GM21381 (cell line): Measurements from ENCODE around the gene AP3D1.
A peak's percentile ranks its signal among the peaks of the same experiment; 100 is the strongest.
"Not testable (repeated sequence)": the region's sequence is repeated elsewhere in the genome, so short reads cannot be mapped to it uniquely, and the experiment has no call there.

Experiments
- ATAC-seq: cut with Tn5 transposase; IDR thresholded peaks from one replicate; pipeline ENCODE4 v1.9.1; 2021; ENCODE audit warnings: mild to moderate bottlenecking, moderate library complexity; ENCODE audit not compliant: unreplicated experiment

The AP3D1 gene

DNA sequence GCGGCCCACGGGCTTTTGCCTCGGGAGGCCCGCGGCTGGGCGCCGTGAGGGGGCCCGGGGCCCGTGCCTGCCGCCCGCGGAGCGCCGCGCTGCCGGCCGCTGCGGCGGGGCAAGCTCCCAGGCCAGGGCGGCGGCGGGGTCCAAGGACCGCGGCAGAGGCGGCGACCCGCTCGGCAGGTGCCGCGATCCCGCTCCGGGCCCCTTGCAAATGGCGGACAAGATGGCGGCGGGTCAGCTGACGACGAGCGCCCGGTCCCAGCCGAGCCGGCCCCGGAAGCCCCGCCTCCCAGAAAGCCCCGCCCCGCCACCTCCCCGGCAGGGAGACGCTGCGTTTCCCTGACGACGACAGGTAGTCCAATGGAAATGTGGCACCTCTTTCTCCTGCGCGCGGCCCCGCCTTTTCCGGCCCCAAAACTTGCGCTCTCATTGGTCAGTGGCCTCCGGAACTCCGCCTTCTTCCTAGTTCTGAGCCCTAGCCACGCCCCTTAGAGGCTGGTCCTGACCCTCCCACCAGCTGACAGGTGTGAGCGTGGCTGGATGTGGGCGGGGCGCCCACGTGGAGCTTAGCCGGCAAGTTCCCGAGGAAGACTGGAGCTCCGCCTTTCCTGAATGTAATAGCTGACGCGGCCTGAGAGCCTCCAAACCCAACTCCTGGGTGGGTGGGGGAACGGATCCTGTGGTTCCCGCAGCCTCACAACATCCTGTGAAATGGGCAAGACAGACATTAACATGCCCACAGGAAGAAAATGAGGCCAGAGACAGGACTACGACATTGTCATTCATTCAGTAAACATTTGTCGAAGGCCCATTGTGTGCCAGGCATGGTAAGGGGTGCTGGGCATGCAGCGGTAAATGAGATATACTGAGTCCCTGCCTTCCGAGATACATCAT lies at the start of gene AP3D1:
Gene AP3D1, minus strand, starts transcription at position 228 of the 891 bp plus-strand sequence. CDS start 232 bp downstream, outside the sequence.
- ATAC-seq: peak; percentile 89

DNA sequence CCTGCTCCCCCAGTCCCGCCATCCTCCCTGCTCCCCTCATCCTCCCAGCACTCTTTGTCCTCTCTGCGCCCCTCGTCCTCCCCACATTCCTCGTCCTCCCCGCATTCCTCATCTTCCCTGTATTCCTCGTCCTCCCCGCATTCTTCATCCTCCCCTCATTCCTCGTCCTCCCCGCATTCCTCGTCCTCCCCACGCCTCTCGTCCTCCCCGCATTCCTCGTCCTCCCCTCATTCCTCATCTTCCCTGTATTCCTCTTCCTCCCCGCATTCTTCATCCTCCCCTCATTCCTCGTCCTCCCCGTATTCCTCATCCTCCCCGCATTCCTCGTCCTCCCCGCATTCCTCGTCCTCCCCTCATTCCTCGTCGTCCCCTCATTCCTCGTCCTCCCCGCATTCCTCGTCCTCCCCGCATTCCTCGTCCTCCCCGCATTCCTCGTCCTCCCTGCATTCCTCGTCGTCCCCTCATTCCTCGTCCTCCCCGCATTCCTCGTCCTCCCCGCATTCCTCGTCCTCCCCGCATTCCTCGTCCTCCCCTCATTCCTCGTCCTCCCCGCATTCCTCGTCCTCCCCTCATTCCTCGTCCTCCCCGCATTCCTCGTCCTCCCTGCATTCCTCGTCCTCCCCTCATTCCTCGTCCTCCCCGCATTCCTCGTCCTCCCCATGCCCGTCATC lies 49.4 kb upstream of the AP3D1 start:
- not testable (repeated sequence) for ATAC-seq

DNA sequence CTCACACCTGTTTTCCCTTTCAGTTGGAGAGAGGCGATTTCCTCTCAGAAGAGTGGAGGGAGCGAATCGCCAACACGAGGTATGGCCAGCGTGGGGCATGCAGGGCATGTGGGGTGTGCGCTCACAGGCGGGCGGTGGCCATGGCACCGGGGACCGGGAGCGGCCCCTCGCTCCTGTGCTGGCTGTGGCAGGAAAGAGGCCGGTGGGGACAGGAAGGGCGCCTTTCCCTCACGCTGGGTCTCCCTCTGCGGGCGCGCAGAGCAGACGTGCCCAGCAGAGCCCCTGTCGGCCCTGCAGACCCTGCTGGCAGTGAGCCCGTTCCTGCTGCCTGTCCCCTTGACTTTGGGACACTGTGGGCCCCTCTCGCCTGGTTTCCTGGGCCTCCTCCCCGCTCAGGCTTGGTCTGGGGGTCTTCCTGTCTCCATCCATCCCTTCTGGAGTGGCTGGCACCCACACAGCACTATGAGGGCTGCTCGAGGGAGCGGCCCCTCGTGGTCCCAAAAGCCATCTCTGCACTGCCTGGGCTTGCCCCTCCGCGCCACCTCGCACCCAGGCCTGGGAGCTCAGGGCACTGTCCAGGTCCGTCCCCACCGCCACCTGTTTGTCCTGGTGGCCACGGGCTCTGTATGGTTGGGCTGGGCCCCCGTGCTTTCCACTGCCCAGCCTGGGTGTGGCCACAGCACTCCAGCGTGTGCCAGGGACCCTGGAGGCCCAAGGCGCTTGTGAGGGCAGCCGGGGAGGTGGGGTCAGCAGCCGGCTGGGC lies 48.7 kb upstream of the AP3D1 start:
- no peak for ATAC-seq

DNA sequence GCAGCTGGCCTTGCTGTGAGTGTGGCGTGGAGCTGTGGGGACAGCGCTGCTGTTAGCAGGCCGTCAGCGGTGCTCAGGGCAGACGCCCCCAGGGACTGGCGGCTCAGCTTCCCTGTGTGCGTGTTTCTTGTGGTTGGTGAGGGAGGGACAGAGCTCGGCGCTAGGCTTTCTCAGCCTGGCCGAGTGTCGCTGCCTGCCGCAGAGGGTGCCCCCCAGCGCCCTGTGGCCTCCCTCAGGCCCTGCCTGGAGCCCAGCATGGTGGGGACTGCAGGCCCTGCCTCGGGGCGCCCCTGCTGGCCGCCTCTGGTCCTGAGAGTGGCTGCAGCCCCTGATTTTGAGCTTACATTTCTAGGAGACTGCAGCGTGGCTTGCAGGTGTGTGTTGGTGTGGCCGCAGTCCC lies 47.8 kb upstream of the AP3D1 start:
- no peak for ATAC-seq

DNA sequence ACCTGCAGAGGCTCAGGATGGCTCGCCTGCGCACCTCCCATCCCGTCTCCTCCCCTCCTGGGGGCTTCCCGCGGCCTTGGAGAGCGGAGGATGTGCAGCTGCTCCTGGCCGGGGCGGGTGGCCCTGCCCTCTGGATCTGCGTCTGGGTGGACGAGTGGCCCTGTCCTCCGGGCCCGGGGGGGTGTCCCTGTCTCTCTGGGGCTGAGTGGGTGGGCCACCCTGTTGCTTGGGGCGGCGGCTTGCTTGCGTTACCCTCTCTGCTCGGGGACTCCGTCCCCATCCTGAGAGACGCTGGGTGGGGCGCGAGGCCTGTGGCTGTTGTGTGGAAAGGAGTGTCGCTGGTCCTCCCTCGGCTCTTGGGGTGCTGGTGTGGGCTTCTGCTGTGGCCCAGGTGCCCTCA lies 47.0 kb upstream of the AP3D1 start:
- no peak for ATAC-seq

DNA sequence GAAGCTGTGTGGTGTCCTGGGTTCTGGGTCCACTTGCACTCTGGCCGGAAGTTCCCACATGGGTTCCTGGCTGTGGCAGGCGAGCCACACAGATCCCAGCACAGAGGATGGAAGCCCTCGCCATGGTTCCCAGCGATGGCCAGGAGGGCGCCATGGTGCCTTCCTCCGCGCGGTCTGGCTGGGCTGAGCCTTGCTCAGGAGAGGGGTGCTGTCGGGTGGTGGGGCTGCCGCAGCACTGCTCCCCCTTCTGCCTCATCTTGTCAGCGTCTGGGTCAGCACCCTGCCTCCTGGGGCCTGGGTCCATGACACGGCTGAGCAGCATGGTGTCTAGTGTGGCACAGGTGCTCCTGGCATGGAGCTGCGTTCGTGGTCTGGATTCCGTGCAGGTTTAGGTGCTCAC lies 45.9 kb upstream of the AP3D1 start:
- ATAC-seq: no peak

DNA sequence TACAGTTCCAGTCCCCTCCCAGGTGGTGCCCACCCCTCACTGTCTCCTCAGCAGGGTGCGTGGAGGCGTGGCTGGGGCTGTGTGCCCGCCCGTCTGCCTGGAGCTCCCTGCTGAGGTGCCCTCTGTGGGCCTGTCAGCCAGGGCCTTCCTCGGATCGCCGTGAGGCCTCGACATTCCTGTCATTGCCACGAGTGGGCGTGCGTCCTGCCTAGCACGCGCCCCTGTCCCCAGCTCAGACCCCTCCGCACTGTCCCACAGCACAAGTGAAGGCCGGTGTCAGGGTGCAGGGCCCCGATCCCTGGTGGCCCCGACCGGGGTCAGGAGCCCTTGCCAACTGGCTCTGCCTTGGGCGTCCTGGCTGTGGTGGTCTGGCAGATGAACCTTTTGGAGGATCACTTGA lies 44.5 kb upstream of the AP3D1 start:
- no peak for ATAC-seq

DNA sequence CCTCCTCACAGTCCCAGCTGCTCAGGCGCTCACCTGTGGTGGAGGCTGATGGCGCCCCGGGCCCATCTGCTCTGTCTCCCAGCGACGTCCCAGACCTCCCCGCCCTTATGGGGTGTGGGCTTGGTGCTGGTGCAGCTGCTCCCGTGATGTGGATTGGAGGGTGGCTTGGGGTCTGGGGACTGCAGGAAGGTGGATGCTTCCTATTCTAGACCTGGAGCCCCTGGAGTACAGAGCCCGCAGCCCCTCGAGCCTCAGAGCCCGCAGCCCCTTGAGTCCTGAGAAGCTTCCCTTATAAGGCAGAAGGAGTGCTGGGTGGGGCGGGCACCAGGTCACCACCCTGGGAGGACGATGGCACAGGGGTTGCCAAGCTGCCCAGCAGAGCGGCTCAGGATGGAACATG lies 44.0 kb upstream of the AP3D1 start:
- no peak for ATAC-seq

DNA sequence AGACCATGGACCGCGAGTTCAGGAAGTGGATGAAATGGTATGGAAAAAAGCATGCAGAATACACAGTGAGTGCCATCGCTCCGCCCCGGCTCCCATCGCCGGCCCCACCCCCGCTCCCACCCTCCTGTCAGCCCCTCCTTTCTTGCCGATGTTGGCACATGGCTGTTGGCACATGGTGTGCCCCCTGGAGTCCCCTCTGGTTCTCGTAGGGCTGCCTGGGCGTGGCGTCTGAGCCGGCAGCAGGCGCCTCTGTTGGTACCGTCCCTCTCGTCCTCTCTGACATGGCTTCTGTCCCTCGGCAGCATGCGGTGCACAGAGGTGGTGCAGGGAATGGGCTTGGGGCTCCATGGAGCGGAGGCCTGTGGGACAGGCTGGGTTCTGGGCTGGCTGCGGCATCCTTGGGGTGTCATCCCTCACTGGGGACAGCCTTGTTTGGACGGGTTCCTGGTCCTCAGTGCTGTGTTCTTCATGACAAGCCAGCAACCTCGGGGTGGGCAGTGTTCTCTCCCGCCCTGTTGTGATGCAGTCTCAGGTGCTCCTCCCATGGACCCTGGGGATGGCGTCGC lies 43.2 kb upstream of the AP3D1 start:
- no peak for ATAC-seq

DNA sequence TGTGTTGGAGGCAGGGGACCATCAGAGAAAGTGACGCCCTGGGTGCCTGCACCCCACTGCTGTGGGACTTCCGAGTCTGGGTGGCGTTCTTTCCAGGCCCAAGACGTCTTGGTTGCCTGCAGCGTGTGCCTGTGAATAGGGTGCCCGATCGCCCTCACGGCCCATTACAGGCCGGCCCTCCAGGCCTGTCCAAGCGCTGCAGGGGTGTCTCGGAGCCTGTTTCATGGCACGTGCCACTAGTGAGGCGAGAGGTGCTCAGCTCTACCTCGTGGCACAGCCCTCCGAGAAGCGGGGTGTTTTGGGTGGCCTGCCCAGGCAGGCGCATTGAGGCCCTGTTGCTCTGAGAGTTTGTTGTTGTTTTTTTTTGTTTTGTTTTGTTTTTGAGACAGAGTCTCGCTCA lies 42.4 kb upstream of the AP3D1 start:
- ATAC-seq: no peak

DNA sequence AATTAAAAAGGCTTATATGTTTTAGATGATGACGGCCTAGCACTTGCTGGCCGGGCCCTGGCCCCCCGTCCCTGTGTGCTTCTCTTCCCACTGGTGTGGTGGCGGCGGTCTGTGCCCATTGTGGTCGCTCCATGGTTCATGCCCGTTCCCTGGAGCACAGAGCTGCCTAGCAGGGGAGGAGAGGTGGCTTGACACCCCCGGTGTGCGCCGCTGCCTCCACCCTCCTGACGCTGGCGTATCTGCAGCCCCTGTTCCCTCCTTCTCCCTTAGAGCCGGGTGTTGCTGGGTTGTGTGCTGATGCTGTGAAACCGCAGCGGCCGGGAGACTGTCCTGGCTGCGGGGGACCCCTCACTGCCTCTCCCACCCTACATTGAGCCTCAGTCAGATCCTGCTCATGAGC lies 41.5 kb upstream of the AP3D1 start:
- no peak for ATAC-seq

DNA sequence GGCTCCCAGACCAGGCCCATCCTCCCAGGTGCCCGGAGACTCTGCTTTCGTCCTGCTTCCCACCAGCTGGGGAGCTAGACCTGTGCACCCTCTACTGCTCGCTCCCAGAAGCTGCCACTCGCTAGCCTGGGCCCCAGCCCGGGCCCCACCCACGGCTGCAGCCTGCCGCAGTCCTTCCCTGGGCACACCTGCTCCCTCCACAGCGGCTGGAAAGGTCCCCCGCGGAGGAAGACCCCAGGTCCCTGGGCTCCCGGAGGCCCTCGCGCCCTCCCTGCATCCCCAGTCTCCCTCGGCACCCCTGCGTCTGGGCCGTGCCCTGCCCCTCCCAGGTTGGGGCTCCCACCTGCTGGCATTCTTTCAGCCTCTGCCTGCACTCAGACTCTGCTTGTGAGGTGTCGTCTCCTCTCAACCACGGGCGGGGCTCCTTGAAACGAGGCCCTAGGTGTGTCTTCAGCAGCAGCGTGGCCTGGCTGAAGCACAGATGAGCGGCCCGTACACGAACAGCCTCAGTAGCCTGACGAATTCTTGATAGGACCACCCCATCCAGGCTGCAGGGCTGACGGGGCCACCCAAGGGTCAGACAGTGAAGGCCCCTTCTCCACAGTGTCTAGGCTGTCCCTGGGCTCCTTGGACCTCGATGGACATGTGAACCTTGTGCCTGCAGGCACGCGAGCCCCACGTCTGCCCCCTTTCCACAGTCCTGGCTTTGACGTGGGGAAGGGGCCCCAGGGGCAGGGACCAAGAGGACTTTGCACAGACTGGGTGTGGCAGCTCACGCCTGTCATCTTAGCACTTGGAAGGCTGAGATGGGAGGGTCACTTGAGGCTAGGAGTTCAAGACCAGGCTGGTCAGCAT lies 40.3 kb upstream of the AP3D1 start:
- ATAC-seq: no peak

DNA sequence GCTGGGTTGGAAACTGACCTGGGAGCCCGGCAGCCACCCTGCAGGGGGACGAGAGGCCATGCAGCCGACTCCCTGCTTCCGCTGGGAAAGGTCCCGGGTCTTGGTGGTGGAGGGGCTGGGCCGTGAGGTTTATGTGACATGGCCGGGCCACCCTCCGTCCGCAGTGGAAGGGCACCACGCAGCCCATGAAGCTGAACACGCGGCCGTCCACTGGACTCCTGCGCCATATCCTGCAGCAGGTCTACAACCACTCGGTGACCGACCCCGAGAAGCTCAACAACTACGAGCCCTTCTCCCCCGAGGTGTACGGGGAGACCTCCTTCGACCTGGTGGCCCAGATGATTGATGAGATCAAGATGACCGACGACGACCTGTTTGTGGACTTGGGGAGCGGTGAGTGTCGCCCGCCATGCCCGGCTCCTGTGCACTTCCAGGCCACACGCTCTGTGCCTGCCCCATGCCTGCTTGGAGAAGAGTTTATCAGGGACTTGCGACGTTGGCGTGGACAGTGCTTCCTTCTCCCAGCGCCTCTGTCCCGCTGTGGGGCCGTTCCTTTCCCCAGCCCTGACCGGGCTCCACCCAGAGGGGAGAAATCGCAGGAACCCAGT lies 39.6 kb upstream of the AP3D1 start:
- no peak for ATAC-seq

DNA sequence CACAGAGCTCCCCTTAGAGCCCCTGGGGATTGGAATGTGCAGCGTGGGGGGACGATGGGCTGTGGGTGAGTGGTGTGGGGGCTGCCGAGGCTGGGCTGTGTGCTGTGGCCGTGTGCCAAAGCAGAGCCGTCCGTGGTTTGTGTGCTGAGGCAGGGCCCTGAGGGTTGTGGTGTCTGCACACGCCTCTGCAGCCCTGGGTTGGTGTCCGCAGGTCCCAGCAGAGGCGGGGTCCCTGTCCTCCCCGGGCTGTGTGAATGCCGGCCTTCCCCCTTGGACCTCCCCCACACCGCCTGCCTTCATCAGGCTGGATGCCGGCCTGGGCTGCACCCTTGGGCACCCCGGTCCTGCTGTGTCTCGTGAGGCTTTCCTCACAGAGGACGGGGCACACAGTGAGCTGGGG lies 38.5 kb upstream of the AP3D1 start:
- ATAC-seq: no peak

DNA sequence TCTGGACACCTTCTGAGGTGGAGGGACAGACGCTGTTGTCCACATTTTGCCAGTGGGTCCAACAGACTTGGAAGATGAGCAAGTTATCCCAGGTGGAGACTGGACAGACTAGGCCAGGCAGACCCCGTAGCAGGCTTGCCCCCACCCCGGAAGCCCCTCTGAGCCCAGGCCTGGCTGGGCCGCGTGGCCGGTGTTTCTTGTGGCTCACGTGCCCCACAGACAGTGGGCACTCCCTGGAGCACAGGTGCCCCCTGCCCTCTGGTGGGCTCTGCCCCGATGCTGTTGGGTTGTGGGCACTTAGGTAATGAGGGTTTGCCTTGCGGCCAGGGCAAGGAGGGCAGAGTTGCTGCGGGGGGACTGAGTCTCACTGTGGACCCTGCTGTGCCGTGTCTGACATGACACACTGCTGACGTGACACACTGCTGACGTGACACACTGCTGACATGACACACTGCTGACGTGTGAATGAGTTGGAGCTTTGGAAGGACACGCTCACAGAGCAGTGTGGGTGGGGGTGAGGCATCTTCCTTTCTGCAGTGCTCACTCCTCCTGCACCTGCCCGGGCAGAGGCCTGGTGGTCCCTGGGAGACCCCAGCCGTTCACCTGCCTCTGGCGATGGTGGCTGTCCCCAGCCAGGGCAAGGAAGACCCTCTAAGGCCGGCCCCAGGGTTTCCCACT lies 37.5 kb upstream of the AP3D1 start:
- no peak for ATAC-seq

DNA sequence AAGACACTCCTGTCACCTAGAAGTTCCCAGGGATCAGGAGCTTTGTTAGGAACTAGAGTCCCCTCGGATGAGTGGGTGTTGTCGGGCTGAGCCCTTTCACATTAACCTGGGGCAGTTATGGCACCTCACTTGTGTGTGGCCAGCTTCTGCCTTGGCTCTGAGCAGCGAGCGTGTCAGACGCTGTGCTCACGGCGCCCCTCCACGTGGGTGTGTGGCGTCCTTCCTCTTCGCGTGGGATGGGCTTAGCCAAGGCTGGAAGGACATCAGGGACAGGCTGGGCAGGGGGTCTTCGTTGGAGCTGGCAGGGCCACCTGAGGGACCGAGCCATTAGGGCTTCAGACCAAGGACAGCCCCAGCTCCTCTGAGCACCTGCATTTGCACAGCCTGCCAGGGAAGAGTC lies 35.8 kb upstream of the AP3D1 start:
- ATAC-seq: no peak

DNA sequence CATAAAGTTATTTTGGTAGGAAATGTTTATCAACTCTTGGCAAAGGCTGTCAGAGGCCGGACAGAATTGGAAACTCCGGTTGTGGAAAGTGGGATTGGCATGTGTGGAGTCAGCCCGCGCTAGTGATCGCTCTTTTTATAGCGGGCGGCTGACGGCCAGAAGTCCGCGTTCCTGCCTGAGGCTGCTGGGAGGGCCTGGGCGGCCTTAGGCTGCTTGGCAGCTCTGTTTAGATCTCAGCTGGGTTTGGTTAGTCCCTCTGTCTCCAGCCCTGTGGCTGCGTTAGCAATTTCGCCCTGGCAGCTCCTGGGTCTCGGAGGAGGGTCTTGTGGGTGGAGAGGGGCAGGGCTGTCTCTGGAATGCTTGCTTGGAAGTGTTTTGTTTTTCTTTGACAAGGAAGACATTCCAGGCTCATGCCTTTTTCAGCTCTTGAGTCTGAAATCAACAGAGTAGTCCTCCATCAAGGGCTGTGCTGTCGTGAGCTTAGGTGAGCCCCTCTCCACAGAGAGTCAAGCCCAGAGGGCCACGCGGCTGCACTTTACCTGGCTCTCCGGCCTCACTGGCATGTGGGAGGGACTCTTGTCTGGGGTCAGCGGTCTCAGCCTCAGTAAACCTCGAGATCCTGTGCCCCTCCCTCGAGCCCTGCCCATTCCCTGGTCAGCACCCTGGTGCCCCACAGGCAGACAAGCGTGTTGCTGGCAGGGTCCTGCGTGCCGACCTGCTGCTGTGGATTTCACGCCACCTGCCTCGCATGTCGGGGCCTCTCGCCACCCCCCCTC lies 34.9 kb upstream of the AP3D1 start:
- no peak for ATAC-seq

DNA sequence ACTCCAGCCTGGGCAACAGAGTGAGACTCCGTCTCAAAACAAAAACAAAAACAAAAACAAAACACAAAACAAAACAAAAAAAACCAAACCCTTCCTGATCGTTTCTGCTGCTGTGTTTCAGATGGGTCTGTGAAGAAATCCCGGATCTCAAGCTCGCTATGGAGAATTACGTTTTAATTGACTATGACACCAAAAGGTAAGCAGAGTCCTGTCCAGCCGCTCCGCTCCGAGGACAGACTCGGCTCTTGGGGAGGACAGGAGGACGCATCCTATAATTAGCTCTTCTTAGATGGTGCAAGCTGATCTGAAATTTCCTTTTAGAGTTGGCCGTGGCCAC lies 34.3 kb upstream of the AP3D1 start:
- no peak for ATAC-seq
